Caco-2 (cell line): ENCODE measurements around the gene CNTN6. TPM values are rescaled to one million over a fixed set of nuclear protein-coding genes. Genes with fewer than 3 reads are reported as not detected.

Source experiments
- Bru-seq: library from RNA; stranded (reverse); fragments of 400-500 nt; gene quantifications from one replicate; lab custom pipeline; 2021; lab: Mats Ljungman, UMichigan
- BruChase-seq, 2 experiments: library from RNA; stranded (reverse); fragments of 400-500 nt; gene quantifications; one replicate each; lab custom pipeline; 2021; lab: Mats Ljungman, UMichigan
- BruUV-seq: library from RNA; stranded (reverse); fragments of 400-500 nt; replicated peaks from 2 replicates; lab custom pipeline; 2021; lab: Mats Ljungman, UMichigan
- CTCF ChIA-PET: fragments of 300-600 bp; sonication (Branson Sonifier 250); formaldehyde crosslinking; loops from one replicate; lab custom pipeline; 2022; ENCODE audit warnings: antibody characterized with exemption; lab: Charles Lee
- POLR2A ChIA-PET: fragments of 300-600 bp; sonication (Branson Sonifier 250); formaldehyde crosslinking; loops from one replicate; lab custom pipeline; 2022; ENCODE audit warnings: antibody characterized with exemption; lab: Charles Lee
- DNase-seq, 2 experiments: peaks; one replicate each; pipeline versions ENCODE4 v3.0.0 to v3.0.0-alpha.2; 2020 to 2022
- H3K27me3 ChIP-seq: replicated peaks from 2 replicates; pipeline ENCODE4 v1.6.0; 2011; ENCODE audit warnings: low read length; ENCODE audit not compliant: control insufficient read depth, insufficient read depth
- H3K36me3 ChIP-seq: 2 replicates; pipeline ENCODE4 v1.5.1; 2011; ENCODE audit warnings: low read length; ENCODE audit not compliant: control insufficient read depth, insufficient read depth
- H3K4me1 ChIP-seq: fragments of 250-450 bp; sonication (Bioruptor Pico); 2 replicates; pipeline ENCODE4 v1.5.1; 2020; ENCODE audit warnings: mild to moderate bottlenecking
- H3K4me3 ChIP-seq: 2 replicates; pipeline ENCODE4 v1.5.1; 2011; ENCODE audit warnings: low read depth, mild to moderate bottlenecking, control low read depth, low read length
- H3K9me3 ChIP-seq: fragments of 250-450 bp; sonication (Bioruptor Pico); 2 replicates; pipeline ENCODE4 v1.5.1; 2020; ENCODE audit warnings: mild to moderate bottlenecking, moderate library complexity
- H3K27ac Mint-ChIP-seq: one replicate; pipeline ENCODE4 v1.8.0; 2022; ENCODE audit warnings: mixed read lengths; ENCODE audit not compliant: unreplicated experiment
- H3K27me3 Mint-ChIP-seq: one replicate; pipeline ENCODE4 v1.8.0; 2022; ENCODE audit warnings: mixed read lengths; ENCODE audit not compliant: insufficient read depth, unreplicated experiment
- H3K36me3 Mint-ChIP-seq: one replicate; pipeline ENCODE4 v1.8.0; 2022; ENCODE audit warnings: mild to moderate bottlenecking, mixed read lengths; ENCODE audit not compliant: insufficient read depth, unreplicated experiment
- H3K4me1 Mint-ChIP-seq: one replicate; pipeline ENCODE4 v1.8.0; 2022; ENCODE audit warnings: low read depth, mixed read lengths; ENCODE audit not compliant: unreplicated experiment
- H3K4me3 Mint-ChIP-seq: one replicate; pipeline ENCODE4 v1.8.0; 2022; ENCODE audit warnings: mild to moderate bottlenecking, moderate library complexity, mixed read lengths; ENCODE audit not compliant: unreplicated experiment
- H3K9me3 Mint-ChIP-seq: one replicate; pipeline ENCODE4 v1.8.0; 2022; ENCODE audit warnings: mixed read lengths; ENCODE audit not compliant: unreplicated experiment
- intact Hi-C: fragments of 100-400 bp; cut with micrococcal nuclease; formaldehyde crosslinking; loops from one replicate; pipeline ENCODE4 v1.10.0; 2022; ENCODE audit not compliant: unreplicated experiment
- long read RNA-seq: library from polyadenylated mRNA; stranded (forward); transcript quantifications from one replicate; pipeline ENCODE4 v2.0.0, GENCODE V29; 2022
- total RNA-seq: library from RNA; stranded (reverse); gene quantifications from 2 replicates; pipeline ENCODE4 v1.2.3, GENCODE V29; 2022
- TF ChIP-seq, protein P1 (sequence below), 2 experiments: fragments of 200-600 bp in 1 of 2; IDR thresholded peaks; 1 replicate in 1 of 2; 2 replicates in 1 of 2; pipeline versions ENCODE4 v1.5.1 to v1.8.0; 2011 to 2022; ENCODE audit warnings: antibody characterized with exemption in 1 of 2, control low read depth in 1 of 2, inconsistent platforms in 1 of 2, low read depth in 1 of 2, low read length in 1 of 2, mild to moderate bottlenecking in 1 of 2, moderate library complexity in 1 of 2; ENCODE audit not compliant: insufficient read depth in 1 of 2, severe bottlenecking in 1 of 2, unreplicated experiment in 1 of 2

CNTN6 gene
- total RNA-seq (not detected in 2 replicates), Bru-seq, nascent RNA (percentile 1 among the genes with signal in this experiment), BruChase-seq, experiment 1, labeled RNA remaining after a 2-hour chase (percentile 0 among the genes with signal in this experiment), BruChase-seq, experiment 2, labeled RNA remaining after a 6-hour chase (percentile 1 among the genes with signal in this experiment)
- long read RNA-seq = 0 reads

DNA sequence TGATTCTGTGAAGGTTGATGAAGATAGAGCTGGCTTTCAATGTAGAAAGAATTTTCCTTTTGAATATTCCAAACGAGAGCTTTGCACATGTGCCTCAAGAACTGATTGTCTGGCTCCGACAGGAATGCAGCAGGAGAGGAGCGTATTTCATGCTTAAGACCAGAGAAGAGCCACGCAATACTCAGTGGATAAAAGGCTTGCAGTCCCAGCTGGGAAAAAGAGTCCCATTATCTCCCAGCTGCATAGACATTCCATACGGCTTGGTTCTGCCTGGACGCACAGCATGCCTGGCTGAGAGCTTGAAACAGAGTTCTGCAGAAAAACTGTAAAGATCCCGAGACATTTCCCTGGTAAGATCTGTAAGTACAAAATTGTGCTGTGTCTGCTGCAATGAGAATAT lies at the start of gene CNTN6:
CNTN6 (plus strand) TSS at position 254 of the 400 bp plus-strand sequence. CDS start 54,985 bp downstream, outside the sequence.
- H3K9me3 Mint-ChIP-seq = no peaks in the 10 kb centered on the region
- peaks cover 15% of the 10 kb centered on the region for H3K27me3 Mint-ChIP-seq
- Histone ChIP-seq H3K27me3 (no peaks in the 10 kb centered on the region), H3K36me3 (no peaks in the 10 kb centered on the region), H3K4me1 (no peaks in the 10 kb centered on the region), H3K4me3 (no peak within 1 kb of the TSS), H3K9me3 (no peaks in the 10 kb centered on the region)
- ChIA-PET POLR2A (no interaction called here), CTCF (no interaction called here)
- no peak for DNase-seq
- TF ChIP-seq, protein P1, sequence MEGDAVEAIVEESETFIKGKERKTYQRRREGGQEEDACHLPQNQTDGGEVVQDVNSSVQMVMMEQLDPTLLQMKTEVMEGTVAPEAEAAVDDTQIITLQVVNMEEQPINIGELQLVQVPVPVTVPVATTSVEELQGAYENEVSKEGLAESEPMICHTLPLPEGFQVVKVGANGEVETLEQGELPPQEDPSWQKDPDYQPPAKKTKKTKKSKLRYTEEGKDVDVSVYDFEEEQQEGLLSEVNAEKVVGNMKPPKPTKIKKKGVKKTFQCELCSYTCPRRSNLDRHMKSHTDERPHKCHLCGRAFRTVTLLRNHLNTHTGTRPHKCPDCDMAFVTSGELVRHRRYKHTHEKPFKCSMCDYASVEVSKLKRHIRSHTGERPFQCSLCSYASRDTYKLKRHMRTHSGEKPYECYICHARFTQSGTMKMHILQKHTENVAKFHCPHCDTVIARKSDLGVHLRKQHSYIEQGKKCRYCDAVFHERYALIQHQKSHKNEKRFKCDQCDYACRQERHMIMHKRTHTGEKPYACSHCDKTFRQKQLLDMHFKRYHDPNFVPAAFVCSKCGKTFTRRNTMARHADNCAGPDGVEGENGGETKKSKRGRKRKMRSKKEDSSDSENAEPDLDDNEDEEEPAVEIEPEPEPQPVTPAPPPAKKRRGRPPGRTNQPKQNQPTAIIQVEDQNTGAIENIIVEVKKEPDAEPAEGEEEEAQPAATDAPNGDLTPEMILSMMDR (IDR thresholded peaks at IDR 0.05; ENCODE audit: insufficient read depth in 1 of 2, low read depth in 1 of 2, low read length in 1 of 2, severe bottlenecking in 1 of 2, unreplicated experiment in 1 of 2) = no peak
- intact Hi-C loops = no loop called here
- no peaks in the 10 kb centered on the region for H3K36me3 Mint-ChIP-seq
- no peaks in the 10 kb centered on the region for H3K4me1 Mint-ChIP-seq
- H3K4me3 Mint-ChIP-seq = no peak within 1 kb of the TSS
- BruUV-seq = no TSS peak
- no peak within 1 kb of the TSS for H3K27ac Mint-ChIP-seq

DNA sequence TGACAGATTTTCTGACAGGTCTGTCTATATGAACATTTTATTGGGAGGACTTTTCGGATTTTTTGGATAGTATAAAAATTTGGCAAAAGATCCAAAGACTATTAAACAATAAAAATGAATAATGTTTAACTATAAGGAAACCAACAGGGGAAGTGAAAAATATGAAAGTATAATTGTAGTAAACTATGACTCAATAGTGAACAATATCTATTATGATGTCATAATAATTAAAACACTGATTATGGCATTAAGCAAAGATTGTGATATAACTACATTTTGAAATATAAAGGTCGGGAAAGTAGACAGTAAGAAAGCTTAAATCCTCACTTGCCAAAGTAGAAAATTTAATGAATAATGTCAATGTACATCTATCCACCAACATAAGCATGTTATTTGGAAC lies 44.3 kb upstream of the CNTN6 start:
- no peaks in the 10 kb centered on the region for H3K36me3 Mint-ChIP-seq
- Histone ChIP-seq H3K27me3 (no peaks in the 10 kb centered on the region), H3K4me3 (no peak overlapping the region), H3K4me1 (no peaks in the 10 kb centered on the region), H3K9me3 (no peaks in the 10 kb centered on the region), H3K36me3 (no peaks in the 10 kb centered on the region)
- H3K4me3 Mint-ChIP-seq = no peak overlapping the region
- peaks cover 12% of the 10 kb centered on the region for H3K9me3 Mint-ChIP-seq
- BruUV-seq = no TSS peak
- intact Hi-C loops = no loop called here
- DNase-seq = no peak
- H3K27me3 Mint-ChIP-seq = peaks cover 2% of the 10 kb centered on the region
- POLR2A ChIA-PET = no interaction called here
- TF ChIP-seq, protein P1 (IDR thresholded peaks at IDR 0.05; ENCODE audit: insufficient read depth in 1 of 2, low read depth in 1 of 2, low read length in 1 of 2, severe bottlenecking in 1 of 2, unreplicated experiment in 1 of 2) = no peak
- no peak overlapping the region for H3K27ac Mint-ChIP-seq
- H3K4me1 Mint-ChIP-seq = no peaks in the 10 kb centered on the region
- CTCF ChIA-PET = no interaction called here

DNA sequence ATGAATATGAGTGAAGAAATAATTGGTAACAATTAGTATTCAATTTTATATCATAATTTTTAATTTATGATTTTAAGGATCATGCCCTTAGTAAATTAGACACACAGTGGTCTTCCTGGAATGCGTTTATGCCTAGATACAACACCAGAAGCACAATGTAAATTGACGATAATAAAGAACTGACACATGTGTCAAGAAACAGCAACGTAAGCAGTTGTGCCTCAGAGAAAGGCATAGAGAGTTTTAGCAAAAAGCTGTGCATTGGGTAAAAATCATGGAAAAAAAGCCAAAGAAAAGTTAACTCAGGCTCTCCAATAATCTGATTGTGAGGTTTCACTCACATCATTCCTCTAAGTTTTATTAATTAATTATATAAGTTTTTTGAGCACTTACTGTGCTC lies 37.0 kb upstream of the CNTN6 start:
- TF ChIP-seq, protein P1 (IDR thresholded peaks at IDR 0.05; ENCODE audit: insufficient read depth in 1 of 2, low read depth in 1 of 2, low read length in 1 of 2, severe bottlenecking in 1 of 2, unreplicated experiment in 1 of 2) = no peak
- DNase-seq = no peak
- no TSS peak for BruUV-seq
- intact Hi-C loops = no loop called here
- Histone ChIP-seq H3K4me1 (no peaks in the 10 kb centered on the region), H3K9me3 (no peaks in the 10 kb centered on the region), H3K36me3 (no peaks in the 10 kb centered on the region), H3K27me3 (no peaks in the 10 kb centered on the region), H3K4me3 (no peak overlapping the region)
- no peaks in the 10 kb centered on the region for H3K27me3 Mint-ChIP-seq
- H3K36me3 Mint-ChIP-seq = no peaks in the 10 kb centered on the region
- no peaks in the 10 kb centered on the region for H3K4me1 Mint-ChIP-seq
- ChIA-PET POLR2A (no interaction called here), CTCF (no interaction called here)
- H3K9me3 Mint-ChIP-seq = no peaks in the 10 kb centered on the region
- H3K27ac Mint-ChIP-seq = no peak overlapping the region
- no peak overlapping the region for H3K4me3 Mint-ChIP-seq
